K562 (cell line): ENCODE measurements around the gene BZW2. TPM values are rescaled to one million over a fixed set of nuclear protein-coding genes. Genes with fewer than 3 reads are reported as not detected.

Source experiments
- ATAC-seq: fragments of 200-7000 bp; cut with Tn5 transposase; 3 replicates; pipeline ENCODE4 v1.9.1; 2020; ENCODE audit warnings: moderate library complexity
- BruUV-seq: library from RNA; stranded (reverse); fragments of 400-500 nt; replicated peaks from 2 replicates; lab custom pipeline; 2021; lab: Mats Ljungman, UMichigan
- CTCF ChIA-PET: fragments of 300-600 bp; formaldehyde crosslinking; extraction: SDS; loops from one replicate; lab custom pipeline; 2021; ENCODE audit warnings: low intra/inter-chr PET ratio; lab: Yijun Ruan, JAX
- POLR2A ChIA-PET: fragments of 300-600, 350-650 bp; sonication (Branson Sonifier 250); formaldehyde crosslinking; extraction: SDS; loops from one replicate; lab custom pipeline; 2021; ENCODE audit warnings: antibody characterized with exemption, inconsistent platforms; lab: Yijun Ruan, JAX
- DNase-seq, 4 experiments: peaks; one replicate each; pipeline versions ENCODE4 v3.0.0 to v3.0.0-alpha.2; 2011 to 2018; ENCODE audit warnings: low spot score in 3 of 4, mixed read lengths in 3 of 4; ENCODE audit errors: extremely low read depth in 1 of 4
- FAIRE-seq: peaks from 2 replicates; lab custom pipeline; 2011; peaks lifted over from hg19 to GRCh38; lab: Jason Lieb, UNC
- H2AFZ ChIP-seq: 2 replicates; pipeline ENCODE4 v1.6.0; 2011; ENCODE audit warnings: low read depth, low read length, control low read depth, inconsistent platforms
- H3K27ac ChIP-seq: fragments of 200-600 bp; 3 replicates; pipeline ENCODE4 v1.8.0; 2011; ENCODE audit warnings: low read depth, mild to moderate bottlenecking, control low read depth, inconsistent platforms, low read length, moderate library complexity, mixed read lengths; ENCODE audit errors: extremely low read depth
- H3K27me3 ChIP-seq, 2 experiments: fragments of 300-600 bp in 1 of 2; 2 replicates in 1 of 2; 3 replicates in 1 of 2; pipeline versions ENCODE4 v1.6.0 to v1.8.0; 2011; ENCODE audit warnings: inconsistent platforms in 2 of 2, low read length in 2 of 2, mild to moderate bottlenecking in 1 of 2, mixed read lengths in 1 of 2, moderate library complexity in 1 of 2; ENCODE audit not compliant: control insufficient read depth in 2 of 2, insufficient read depth in 2 of 2
- H3K36me3 ChIP-seq: fragments of 300-600 bp; 3 replicates; pipeline ENCODE4 v1.8.0; 2011; ENCODE audit warnings: mild to moderate bottlenecking, low read length, inconsistent platforms; ENCODE audit not compliant: control insufficient read depth, insufficient read depth
- H3K4me1 ChIP-seq, 2 experiments: fragments of 200-600 bp in 1 of 2; replicated peaks in 1 of 2; 2 replicates in 1 of 2; 3 replicates in 1 of 2; pipeline versions ENCODE4 v1.5.1 to v1.8.0; 2011; ENCODE audit warnings: inconsistent platforms in 2 of 2, low read length in 2 of 2, mild to moderate bottlenecking in 1 of 2, mixed read lengths in 1 of 2, moderate library complexity in 1 of 2; ENCODE audit not compliant: control insufficient read depth in 2 of 2, insufficient read depth in 2 of 2
- H3K4me2 ChIP-seq: 2 replicates; pipeline ENCODE4 v1.6.1; 2011; ENCODE audit warnings: low read length, control low read depth, inconsistent platforms, mixed read lengths; ENCODE audit not compliant: insufficient read depth
- H3K4me3 ChIP-seq: fragments of 200-600 bp; sonication (generic), shearing (Covaris generic); 2 replicates; pipeline ENCODE4 v1.5.1; 2016; ENCODE audit warnings: control low read depth, inconsistent platforms
- H3K79me2 ChIP-seq: fragments of 200-600 bp; 3 replicates; pipeline ENCODE4 v1.8.0; 2011; ENCODE audit warnings: low read length, inconsistent platforms; ENCODE audit not compliant: control insufficient read depth, insufficient read depth
- H3K9ac ChIP-seq, 2 experiments: 2 replicates each; pipeline versions ENCODE4 v1.6.0 to v1.6.1; 2011; ENCODE audit warnings: low read depth in 2 of 2, low read length in 2 of 2, control low read depth in 1 of 2, inconsistent platforms in 1 of 2, mild to moderate bottlenecking in 1 of 2, mixed read lengths in 1 of 2; ENCODE audit not compliant: insufficient read depth in 1 of 2
- H3K9me1 ChIP-seq: one replicate; pipeline ENCODE4 v1.6.0; 2011; ENCODE audit warnings: inconsistent platforms, mild to moderate bottlenecking, low read length, moderate library complexity; ENCODE audit not compliant: control insufficient read depth, insufficient read depth
- H3K9me3 ChIP-seq: replicated peaks from 2 replicates; pipeline ENCODE4 v1.5.1; 2011; ENCODE audit warnings: low read depth, low read length, inconsistent platforms; ENCODE audit not compliant: control insufficient read depth, insufficient read depth
- H4K20me1 ChIP-seq: replicated peaks from 2 replicates; pipeline ENCODE4 v1.6.1; 2011; ENCODE audit warnings: low read length, inconsistent platforms, mixed read lengths; ENCODE audit not compliant: control insufficient read depth, insufficient read depth
- C11orf30 ChIP-seq: fragments of 450-650 bp; IDR thresholded peaks from 2 replicates; pipeline ENCODE4 v1.6.1; 2016; ENCODE audit warnings: low read depth, mild to moderate bottlenecking
- FUS ChIP-seq: fragments of 200-400 bp; formaldehyde crosslinking; optimal IDR thresholded peaks from 2 replicates; pipeline ENCODE3; 2017; ENCODE audit warnings: low read depth, low read length
- MAFF ChIP-seq: IDR thresholded peaks from 2 replicates; pipeline ENCODE4 v1.6.1; 2012; ENCODE audit warnings: low read length, improper control_type of control experiment
- MAFG ChIP-seq: fragments of 450-650 bp; conservative IDR thresholded peaks from 2 replicates; pipeline ENCODE4 v1.6.1; 2016; ENCODE audit warnings: missing genetic modification characterization, missing compliant biosample characterization
- MAFK ChIP-seq: IDR thresholded peaks from 2 replicates; pipeline ENCODE4 v1.6.1; 2011; ENCODE audit warnings: low read length, improper control_type of control experiment
- MED1 ChIP-seq: sonication (generic); formaldehyde crosslinking; IDR thresholded peaks from 2 replicates; pipeline ENCODE4 v1.8.1; 2023; ENCODE audit warnings: missing genetic modification reagents, borderline replicate concordance
- NCOR1 ChIP-seq: fragments of 450-650 bp; IDR thresholded peaks from 2 replicates; pipeline ENCODE4 v1.6.1; 2016; ENCODE audit warnings: mild to moderate bottlenecking, moderate library complexity
- ZNF316 ChIP-seq: fragments of 450-650 bp; IDR thresholded peaks from 2 replicates; pipeline ENCODE4 v1.6.1; 2016
- WGBS: fragments of 100-300 bp; shearing (Covaris generic); methylation state at CpG from one replicate; pipeline ENCODE4 v1.1.6; 2016; ENCODE audit warnings: low coverage, mixed read lengths; ENCODE audit not compliant: insufficient coverage; ENCODE audit errors: missing lambda C conversion rate; 5-methylcytosine and 5-hydroxymethylcytosine counted together
- in situ Hi-C: fragments of 300-500 bp; cut with MboI; formaldehyde crosslinking; loops from 4 replicates; pipeline ENCODE4 v1.15.0; 2018; ENCODE audit warnings: inconsistent platforms, mixed read lengths
- intact Hi-C: fragments of 100-400 bp; cut with micrococcal nuclease; formaldehyde crosslinking; loops from 2 replicates; pipeline ENCODE4 v1.14.2; 2022
- polyA plus RNA-seq, 8 experiments: library from polyadenylated mRNA; depleted of rRNA in 4 of 8; stranded (reverse) in 5 of 8; unstranded in 3 of 8; fragments of >200 nt; fragmentation: Nextera tagmentation in 2 of 8; fragmentation: Illumina TruSeq in 1 of 8; extraction: Ambion mirVana in 2 of 8; extraction: Trizol in 1 of 8; gene quantifications; 2 replicates each; pipeline versions ENCODE4 v1.2.1 to v1.2.3, GENCODE V29; 2011 to 2014; ENCODE audit warnings: inconsistent platforms in 1 of 8, missing spikeins in 1 of 8
- total RNA-seq, 7 experiments: library from RNA; depleted of rRNA in 6 of 7; stranded (reverse); fragments of >200 nt in 6 of 7; fragmentation: Illumina TruSeq in 2 of 7; extraction: Trizol in 2 of 7; gene quantifications; 2 replicates each; pipeline versions ENCODE4 v1.2.1 to v1.2.3, GENCODE V29; 2011 to 2021; ENCODE audit warnings: low replicate concordance in 1 of 7

Gene BZW2
- total and polyA plus RNA-seq, 9 of the 15 experiments (the other 6 are each of a cell fraction or from before 2014, with no cell fraction given), result 140 to 316 (median 173) TPM

DNA sequence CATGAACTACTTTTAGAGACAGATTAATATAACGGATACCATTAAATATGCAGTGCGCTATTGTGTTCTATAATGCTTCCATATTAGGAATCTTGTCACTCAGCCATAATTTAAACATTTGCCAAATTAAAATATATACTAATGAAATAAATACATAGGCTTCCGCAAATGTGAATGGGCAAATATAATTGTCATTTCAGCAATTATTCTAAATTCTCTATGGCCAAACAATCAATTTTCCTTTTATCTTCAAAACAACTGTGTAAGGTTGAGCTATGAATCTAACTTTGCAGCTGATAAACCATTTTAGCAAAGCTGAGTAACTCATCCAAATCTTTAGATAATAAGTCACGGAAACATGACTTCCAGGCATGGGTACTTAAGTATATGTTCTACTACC, 86.8 kb downstream of the BZW2 start:
- no peaks in the 10 kb centered on the region for H3K9me1 ChIP-seq
- WGBS, result 95% methylated on average over 4 of the region's 4 CpGs
- CTCF ChIA-PET, result no interaction called here
- H3K4me3 ChIP-seq, result no peak overlapping the region
- in situ Hi-C loops, result no loop called here
- intact Hi-C loops, result no loop called here
- no TSS peak for BruUV-seq
- H2AFZ ChIP-seq, result no peak overlapping the region
- TF ChIP-seq MAFG (tag) (0 out of 2 replicates have a peak, but pooled peaks have one; percentile 39), MAFF (peak; percentile 30; the same call in 1 of the 2 replicates), ZNF316 (peak; percentile 82), MAFK (peak; percentile 17; the same call in 1 of the 2 replicates), C11orf30 (peak; percentile 58; the same call in 1 of the 2 replicates), NCOR1 (no peak), FUS (no peak), MED1 (CRISPR knock-in tag) (no peak)
- no peak overlapping the region for H3K9ac ChIP-seq
- no peaks in the 10 kb centered on the region for H3K79me2 ChIP-seq
- H3K27ac ChIP-seq, result no peak overlapping the region
- POLR2A ChIA-PET, result interaction anchor here (0.6 kb wide), 1 partner anchor 14 kb away, joined by 3 read pairs; no protein-coding TSS in a partner anchor
- peaks cover under 1 to 6% of the 10 kb centered on the region in 2 experiments; a peak in 3 of 5 replicates for H3K4me1 ChIP-seq
- no peaks in the 10 kb centered on the region for H4K20me1 ChIP-seq
- H3K4me2 ChIP-seq, result no peak overlapping the region
- FAIRE-seq (no peak), ATAC-seq (no peak), DNase-seq (no peak)
- no peaks in the 10 kb centered on the region for H3K36me3 ChIP-seq
- H3K9me3 ChIP-seq, result no peaks in the 10 kb centered on the region
- H3K27me3 ChIP-seq, result no peaks in the 10 kb centered on the region
